NCI-H1105 (cell line): Measurements from ENCODE around the gene SESN3.
"Not testable (repeated sequence)": the region's sequence is repeated elsewhere in the genome, so short reads cannot be mapped to it uniquely, and the experiment has no call there.

ENCODE experiments used
- DNase-seq: peaks from one replicate; lab custom pipeline; 2025; lab: John Stamatoyannopoulos, UW

Gene SESN3

GRCh38 chr11:95251896-95252295 is 20.9 kb upstream of the SESN3 start:
- DNase-seq, result not testable (repeated sequence)

- DNase-seq, result no peak
These were observed 17.9 kb upstream of the SESN3 start for GRCh38 chr11:95248666-95249467.

- DNase-seq, result no peak
These were observed 16.9 kb upstream of the SESN3 start for GRCh38 chr11:95247883-95248282.

GRCh38 chr11:95247127-95247684 is 16.2 kb upstream of the SESN3 start:
- peak; percentile 66 for DNase-seq

GRCh38 chr11:95245581-95245980 is 14.6 kb upstream of the SESN3 start:
- no peak for DNase-seq

- no peak for DNase-seq
These were observed 14.0 kb upstream of the SESN3 start for GRCh38 chr11:95245038-95245437.

- DNase-seq, result no peak
These were observed 12.7 kb upstream of the SESN3 start for GRCh38 chr11:95243673-95244072.

- DNase-seq, result no peak
These were observed 12.0 kb upstream of the SESN3 start for GRCh38 chr11:95242845-95243605.

- no peak for DNase-seq
These were observed 11.3 kb upstream of the SESN3 start for GRCh38 chr11:95242091-95242844.

GRCh38 chr11:95241681-95242081 is 10.7 kb upstream of the SESN3 start:
- no peak for DNase-seq

GRCh38 chr11:95239871-95240649 is 9.1 kb upstream of the SESN3 start:
- DNase-seq, result no peak

- no peak for DNase-seq
These were observed 1.7 kb upstream of the SESN3 start for GRCh38 chr11:95232666-95233065.

- DNase-seq, result peak; percentile 76
These were observed 1.0 kb upstream of the SESN3 start for GRCh38 chr11:95231881-95232605.

GRCh38 chr11:95230810-95231126 is 234 bp downstream of the SESN3 start:
- DNase-seq, result no peak

- peak; percentile 33 for DNase-seq
These were observed 801 bp downstream of the SESN3 start for GRCh38 chr11:95229993-95230809.

GRCh38 chr11:95229199-95229992 is 1.6 kb downstream of the SESN3 start:
- peak; percentile 52 for DNase-seq

- no peak for DNase-seq
These were observed 2.8 kb downstream of the SESN3 start for GRCh38 chr11:95228081-95228749.

GRCh38 chr11:95227060-95227459 is 3.9 kb downstream of the SESN3 start:
- not testable (repeated sequence) for DNase-seq

GRCh38 chr11:95222817-95223216 is 8.2 kb downstream of the SESN3 start:
- no peak for DNase-seq
